OCI-M2 (cell line): Measurements from ENCODE around the gene SEMA6C.

Source experiments
- DNase-seq: peaks from one replicate; lab custom pipeline; 2025; ENCODE audit not compliant: unreplicated experiment; lab: John Stamatoyannopoulos, UW

The SEMA6C gene

DNA sequence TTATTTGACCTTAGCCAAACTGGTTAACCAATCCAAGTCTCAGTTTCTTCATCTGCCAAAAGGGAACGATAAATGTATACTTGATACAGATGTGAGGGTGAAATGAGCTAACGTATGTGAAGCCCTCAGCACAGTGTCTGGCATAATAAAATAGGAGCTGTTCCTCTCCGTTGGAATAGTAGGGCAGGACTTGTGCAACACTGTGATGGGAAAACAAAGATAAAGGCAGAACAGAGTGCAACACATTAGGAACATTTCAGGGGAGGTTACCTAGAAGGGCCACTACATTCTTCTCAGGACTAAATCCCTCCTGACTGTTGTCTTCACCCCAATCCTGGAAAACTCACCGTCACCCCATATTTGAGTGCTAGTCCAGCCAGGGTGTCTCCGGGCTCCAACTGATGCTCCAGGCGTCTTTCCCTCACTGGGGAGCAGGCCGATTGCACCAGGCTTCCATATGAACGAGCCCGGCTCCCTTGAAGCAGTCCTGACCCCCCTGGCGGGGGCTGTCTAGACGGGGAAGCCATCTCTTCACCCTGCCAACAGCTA lies 18.4 kb upstream of the SEMA6C start:
- no peak for DNase-seq

DNA sequence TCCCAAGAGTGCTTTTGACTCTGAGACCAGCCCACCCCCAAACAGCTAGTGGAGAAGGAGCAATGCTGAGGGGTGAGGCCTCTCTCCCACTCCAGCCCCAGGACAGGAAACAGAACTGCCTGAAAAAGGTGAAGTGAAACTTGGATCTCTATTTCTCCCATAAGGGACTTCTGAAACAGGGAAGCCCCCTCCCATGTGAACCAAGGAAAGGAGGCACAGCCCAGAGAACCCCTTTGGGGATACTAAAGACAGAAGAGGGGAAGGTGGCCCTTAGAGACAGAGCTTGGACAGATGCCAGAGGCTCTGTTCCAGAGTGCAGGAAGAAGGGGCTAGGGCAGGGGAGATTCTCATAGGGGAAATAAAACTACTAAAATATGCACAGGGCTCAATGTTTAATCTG lies 12.9 kb upstream of the SEMA6C start:
- DNase-seq = no peak

DNA sequence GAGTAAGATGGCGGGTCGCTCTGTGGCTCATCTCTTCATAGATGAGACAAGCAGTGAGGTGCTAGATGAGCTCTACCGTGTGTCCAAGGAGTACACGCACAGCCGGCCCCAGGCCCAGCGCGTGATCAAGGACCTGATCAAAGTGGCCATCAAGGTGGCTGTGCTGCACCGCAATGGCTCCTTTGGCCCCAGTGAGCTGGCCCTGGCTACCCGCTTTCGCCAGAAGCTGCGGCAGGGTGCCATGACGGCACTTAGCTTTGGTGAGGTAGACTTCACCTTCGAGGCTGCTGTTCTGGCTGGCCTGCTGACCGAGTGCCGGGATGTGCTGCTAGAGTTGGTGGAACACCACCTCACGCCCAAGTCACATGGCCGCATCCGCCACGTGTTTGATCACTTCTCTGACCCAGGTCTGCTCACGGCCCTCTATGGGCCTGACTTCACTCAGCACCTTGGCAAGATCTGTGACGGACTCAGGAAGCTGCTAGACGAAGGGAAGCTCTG lies 12.4 kb upstream of the SEMA6C start:
- DNase-seq = no peak

- DNase-seq = no peak
These were observed 11.9 kb upstream of the SEMA6C start for GRCh38 chr1:151158326-151158725.

DNA sequence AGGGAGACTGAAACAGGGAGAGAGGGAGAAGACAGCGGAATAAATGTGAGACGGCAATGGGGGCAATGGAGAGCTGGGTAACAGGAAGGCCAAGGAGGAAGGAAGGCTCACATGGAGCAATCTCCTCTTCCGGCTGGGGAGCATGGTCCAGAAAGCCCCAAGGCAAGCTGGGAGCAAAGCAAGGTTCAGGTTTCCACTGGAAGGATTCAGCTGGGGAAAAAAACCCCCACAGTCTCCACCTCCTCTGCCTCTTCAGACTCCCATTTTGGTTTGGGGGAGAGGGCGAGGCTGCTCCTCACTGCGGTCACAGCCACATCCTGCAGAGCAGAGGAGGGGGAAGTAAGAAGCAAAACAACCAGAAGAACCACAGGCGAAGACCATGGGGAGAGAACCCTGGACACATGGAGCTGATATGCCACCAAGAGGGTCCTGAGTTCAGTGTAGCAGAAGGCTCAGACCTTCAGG lies 10.7 kb upstream of the SEMA6C start:
- peak; percentile 51 for DNase-seq

DNA sequence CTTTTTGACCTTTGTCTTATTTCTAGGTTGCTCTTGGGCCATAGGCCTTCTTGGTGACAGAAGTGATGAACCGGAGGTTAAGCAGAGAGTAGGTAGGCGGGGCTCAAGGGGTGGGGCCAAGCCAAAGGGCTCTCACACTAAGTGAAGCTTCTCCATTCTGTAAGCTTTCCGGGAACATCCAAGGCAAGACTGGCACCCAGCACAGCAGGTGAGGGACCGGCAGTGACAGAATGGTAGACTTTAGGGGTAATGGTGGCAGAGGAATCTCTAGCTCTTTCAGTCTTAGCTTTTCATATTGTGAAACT lies 10.0 kb upstream of the SEMA6C start, which contains the start of gene TNFAIP8L2:
TNFAIP8L2 (plus strand) TSS at position 135 of the 305 bp plus-strand sequence. CDS start 2,049 bp downstream, outside the sequence.
- peak; percentile 84 for DNase-seq

DNA sequence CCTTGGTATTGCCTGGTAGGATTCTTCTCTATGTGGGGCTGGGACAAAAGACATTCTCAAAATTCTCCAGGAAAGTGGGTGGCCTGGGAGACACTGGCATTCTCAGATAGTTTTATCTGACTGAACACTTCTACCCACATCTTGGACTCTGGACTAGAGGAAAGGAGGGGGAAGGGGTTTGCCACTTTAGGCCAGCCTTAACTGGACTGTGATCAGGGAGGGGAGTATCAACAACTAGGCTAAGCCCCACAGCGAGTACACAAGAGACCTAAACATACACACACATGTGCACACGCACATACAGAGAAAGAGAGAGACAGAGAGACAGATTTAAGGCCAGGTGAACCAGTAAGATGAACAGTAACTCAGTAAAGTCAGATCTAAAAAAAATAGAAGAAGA lies 1.2 kb upstream of the SEMA6C start:
- peak; percentile 29 for DNase-seq

DNA sequence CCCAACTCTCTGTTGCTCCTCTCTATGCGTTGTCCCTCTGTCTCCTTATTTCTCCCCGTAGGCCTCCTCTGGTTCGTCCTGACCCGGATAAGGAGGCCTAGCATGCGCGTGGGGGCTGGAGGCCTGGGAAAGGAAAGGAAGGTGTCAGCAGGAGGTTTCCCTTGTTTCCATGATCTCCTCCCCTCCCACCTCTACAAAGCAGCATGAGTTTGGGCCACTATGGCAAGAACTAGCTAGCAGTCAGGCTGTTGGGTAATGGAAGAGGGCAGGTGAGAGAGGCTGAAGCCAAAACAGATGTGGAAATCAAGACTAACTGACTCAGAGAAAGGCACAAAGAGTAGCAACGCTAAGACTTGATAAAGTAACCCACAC lies 687 bp upstream of the SEMA6C start:
- no peak for DNase-seq

DNA sequence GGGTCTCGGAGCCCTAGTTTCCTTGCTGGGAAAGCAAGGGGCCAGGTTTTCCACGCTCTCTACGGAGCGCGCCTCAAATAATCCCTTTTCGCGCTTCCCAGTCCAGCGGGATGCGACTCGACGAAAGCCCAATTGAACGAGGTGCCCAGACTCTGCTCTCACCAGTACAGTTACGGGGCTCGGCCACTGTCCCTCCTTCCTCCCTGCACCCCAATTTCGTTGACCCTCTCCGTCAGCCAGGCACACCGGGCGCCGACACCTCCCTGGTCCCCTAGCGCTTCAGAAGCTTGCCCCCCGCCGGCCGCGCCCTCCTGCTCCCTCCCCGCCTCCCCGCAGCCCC lies 389 bp downstream of the SEMA6C start:
- DNase-seq = no peak

- DNase-seq = no peak
These were observed 943 bp downstream of the SEMA6C start for GRCh38 chr1:151145304-151146071.

- DNase-seq = no peak
These were observed 1.7 kb downstream of the SEMA6C start for GRCh38 chr1:151144474-151145303.

GRCh38 chr1:151143986-151144385 lies 2.4 kb downstream of the SEMA6C start:
- no peak for DNase-seq

DNA sequence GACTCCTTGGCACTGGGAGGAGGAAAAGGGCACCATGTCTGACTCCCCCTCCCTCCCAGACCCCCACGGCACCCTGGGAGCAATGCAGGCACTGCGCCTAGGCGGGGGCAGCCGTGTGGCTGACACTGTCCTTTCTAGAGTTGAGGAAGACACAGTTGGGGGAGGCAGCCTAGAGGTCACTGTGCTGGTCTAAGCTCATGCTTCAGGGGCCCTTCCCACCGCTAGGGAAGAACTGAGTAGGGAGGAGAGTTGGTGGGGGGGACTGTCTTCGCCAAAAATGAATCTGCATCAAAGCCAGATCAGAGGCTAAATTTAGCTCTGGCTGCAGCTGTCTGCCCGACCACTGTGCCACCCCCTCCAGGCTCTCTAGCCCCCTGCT lies 3.4 kb downstream of the SEMA6C start:
- no peak for DNase-seq

DNA sequence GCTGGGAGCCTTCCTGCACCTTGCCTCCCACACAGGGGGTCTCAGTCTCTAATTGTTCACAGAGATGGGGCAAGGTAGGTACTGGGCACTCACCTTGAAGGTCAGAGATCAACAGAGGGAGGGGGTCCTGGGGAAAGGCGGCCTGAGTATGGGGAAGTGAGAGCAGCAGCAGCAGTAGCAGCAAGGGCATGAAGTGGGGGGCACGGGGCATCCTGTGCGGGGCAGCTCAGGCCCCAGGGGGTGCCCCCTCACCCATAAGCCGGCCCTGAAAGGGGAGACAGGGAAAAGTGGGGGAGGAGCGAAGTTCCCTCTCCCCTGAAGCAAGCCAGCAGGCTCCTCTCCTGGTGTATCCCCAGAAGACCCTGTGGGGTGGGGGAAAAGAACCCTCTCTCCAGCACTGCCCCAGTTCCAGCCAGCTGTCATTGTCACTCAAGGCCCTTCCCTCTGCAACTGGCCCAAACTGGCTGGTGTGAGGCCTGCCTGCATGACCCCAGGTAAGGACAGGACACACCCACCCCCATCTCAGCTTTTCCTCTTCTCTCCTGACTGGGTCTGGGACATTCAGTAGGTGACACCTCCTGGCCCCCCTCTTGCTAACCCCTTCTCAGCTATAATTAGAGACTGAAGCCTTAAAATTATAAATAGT lies 3.9 kb downstream of the SEMA6C start:
- no peak for DNase-seq

- no peak for DNase-seq
These were observed 8.6 kb downstream of the SEMA6C start for GRCh38 chr1:151137789-151138188.

GRCh38 chr1:151135433-151136385 lies 10.7 kb downstream of the SEMA6C start:
- no peak for DNase-seq

DNA sequence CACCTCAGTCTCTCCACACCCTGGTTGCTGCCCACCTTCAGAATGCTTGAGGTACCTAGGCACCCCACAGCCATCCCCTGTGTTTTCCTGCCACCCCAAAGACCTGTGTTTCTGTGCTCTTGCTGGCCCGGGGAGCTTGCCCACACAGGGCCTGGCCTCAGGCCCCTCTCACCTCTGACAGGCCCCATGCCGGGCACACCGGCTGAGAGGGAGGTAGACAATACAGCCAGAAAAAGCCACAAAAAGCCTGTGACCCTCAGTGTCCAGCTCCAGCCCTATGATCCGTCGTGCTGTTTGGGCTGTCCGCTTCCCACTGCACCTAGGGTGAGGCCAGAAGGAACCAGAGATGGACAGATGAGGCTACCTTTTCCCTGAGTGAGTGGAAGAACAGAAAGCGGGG lies 11.4 kb downstream of the SEMA6C start:
- DNase-seq = no peak

GRCh38 chr1:151134396-151134795 lies 12.0 kb downstream of the SEMA6C start:
- no peak for DNase-seq

- no peak for DNase-seq
These were observed 13.2 kb downstream of the SEMA6C start for GRCh38 chr1:151133018-151133806.
